TTC549 (cell line): ENCODE measurements around the gene SLC12A2.
A peak's percentile ranks its signal among the peaks of the same experiment; 100 is the strongest.

Source experiments
- FAIRE-seq: peaks from 2 replicates; lab custom pipeline; 2012; peaks lifted over from hg19 to GRCh38; lab: Jason Lieb, UNC

The SLC12A2 gene

GRCh38 chr5:128172102-128172501 is 88.5 kb downstream of the SLC12A2 start:
- no peak for FAIRE-seq

- no peak for FAIRE-seq
Measured at GRCh38 chr5:128174951-128175350, 91.4 kb downstream of the SLC12A2 start.

DNA sequence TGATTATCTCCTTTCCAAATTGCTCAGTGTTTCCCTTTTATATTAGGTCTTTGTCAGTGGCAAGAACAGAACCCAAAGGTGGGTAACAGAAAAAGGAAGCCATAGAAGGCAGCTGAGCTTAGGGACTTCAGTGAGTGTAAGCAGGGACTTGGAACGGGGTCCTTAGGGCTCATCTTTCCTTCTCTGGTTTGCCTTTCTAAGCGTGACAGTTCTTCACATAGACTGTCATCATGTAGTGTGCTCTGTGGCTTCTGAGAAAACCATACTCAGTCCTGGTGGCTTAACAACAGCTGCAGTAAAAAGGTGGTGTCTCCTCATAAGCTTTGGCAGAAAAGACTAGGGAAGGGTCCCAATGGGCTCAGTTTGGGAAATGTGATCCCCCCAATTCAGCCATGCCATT is 108.8 kb downstream of the SLC12A2 start:
- no peak for FAIRE-seq

DNA sequence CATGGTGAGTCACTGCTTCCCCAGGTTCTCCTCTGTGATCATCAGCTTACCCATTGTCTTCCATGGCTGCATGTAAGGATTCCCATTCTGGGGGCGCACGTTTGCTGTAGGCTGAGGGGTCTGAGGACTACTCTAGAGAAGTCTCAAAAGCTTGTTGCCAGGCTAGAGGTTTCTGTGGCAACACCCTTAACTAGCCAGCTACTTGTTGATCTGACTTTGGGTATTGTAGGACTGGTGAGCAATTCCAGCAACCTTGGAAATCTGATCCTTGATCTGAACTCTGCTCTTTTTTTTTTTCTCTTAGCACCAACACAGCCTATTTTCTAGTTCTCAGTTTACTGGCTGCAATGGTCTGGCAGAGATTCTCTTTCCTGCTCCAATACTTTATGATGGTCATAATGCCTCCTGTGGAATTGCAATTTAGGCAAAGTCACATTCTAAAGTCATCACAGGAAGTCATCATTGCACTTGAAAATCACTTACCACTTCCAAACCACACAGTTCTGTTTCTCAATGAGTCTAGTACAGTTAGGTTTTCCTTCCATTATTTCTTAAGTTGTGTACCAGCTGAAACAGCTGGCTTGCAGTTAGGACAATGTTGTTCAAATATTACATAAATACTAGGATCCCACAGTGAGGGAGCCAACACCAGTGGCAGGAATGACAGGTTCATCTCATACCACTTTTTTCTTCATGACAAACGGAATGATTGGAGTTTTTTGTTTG is 110.3 kb downstream of the SLC12A2 start:
- no peak for FAIRE-seq

GRCh38 chr5:128195316-128195715 is 111.8 kb downstream of the SLC12A2 start:
- FAIRE-seq: no peak

GRCh38 chr5:128196080-128196479 is 112.5 kb downstream of the SLC12A2 start:
- no peak for FAIRE-seq

DNA sequence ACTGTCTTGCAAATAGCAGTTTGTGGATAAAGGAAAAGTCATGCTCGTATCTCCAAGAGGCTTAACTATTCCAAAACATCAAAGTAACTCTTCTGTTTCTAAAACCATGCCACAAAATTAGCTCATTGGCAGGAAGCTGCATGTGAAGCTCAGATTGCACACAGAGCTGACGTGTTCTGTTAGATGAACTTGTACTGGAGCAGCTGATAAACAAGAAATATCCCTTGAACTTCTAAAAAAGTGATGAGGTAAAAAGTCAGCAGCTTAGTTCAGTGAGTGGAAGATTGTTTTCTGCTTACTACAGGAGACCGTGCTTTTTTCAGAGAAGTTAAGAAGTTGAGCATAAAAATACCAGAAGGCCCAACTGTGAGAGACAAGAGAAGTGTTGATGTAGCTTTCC is 113.2 kb downstream of the SLC12A2 start:
- no peak for FAIRE-seq

DNA sequence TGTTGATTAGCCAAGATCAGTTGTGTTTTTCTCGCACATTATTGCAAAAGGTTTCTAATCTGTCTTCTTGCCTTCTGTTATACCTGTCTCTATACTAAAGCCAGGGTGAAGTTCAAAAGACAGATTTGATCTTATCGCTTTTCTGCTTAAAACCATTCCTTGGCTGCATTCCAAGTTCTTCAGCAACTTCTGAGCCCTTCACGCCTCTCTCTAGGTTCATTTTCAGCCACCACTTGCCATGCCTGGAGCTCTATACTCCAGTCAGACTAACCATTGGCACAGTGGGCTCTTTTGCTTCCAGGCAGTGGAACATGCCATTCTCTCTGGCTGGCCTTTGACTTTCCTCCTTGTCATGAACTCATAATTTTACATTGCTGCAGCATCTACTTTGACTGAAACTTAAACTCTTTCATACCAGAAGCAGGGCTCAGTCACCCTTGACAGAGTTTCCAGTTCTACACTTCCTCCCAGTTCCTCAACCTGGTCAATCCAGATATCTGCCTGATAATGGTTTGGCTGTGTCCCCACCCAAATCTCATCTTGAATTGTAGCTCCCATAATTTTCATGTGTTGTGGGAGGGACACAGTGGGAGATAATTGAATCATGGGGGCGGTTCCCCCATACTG is 114.4 kb downstream of the SLC12A2 start:
- FAIRE-seq: no peak

DNA sequence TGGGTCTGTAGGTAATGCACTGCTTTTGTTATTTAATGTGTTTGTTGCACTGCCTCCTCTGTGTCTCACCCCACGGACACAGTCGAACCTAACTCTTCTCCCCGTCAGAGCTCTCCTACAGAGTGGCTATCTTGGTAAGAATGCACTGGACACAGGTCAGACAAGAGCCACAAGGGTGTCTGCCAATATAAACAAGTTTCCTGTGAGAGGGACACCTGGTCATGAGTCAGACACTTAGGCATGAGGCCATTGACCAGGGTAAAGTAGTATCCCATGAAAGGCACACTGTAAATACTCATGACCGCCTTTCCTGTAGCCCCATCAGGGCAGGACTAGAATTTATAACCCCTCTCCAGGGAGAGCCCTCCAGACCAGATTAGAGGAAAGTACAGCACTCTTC is 115.5 kb downstream of the SLC12A2 start:
- FAIRE-seq: no peak

- no peak for FAIRE-seq
Measured at GRCh38 chr5:128199611-128200010, 116.0 kb downstream of the SLC12A2 start.

- no peak for FAIRE-seq
Measured at GRCh38 chr5:128201065-128201926, 117.7 kb downstream of the SLC12A2 start.

- FAIRE-seq: no peak
Measured at GRCh38 chr5:128202320-128202719, 118.8 kb downstream of the SLC12A2 start.

- no peak for FAIRE-seq
Measured at GRCh38 chr5:128208436-128208835, 124.9 kb downstream of the SLC12A2 start.

DNA sequence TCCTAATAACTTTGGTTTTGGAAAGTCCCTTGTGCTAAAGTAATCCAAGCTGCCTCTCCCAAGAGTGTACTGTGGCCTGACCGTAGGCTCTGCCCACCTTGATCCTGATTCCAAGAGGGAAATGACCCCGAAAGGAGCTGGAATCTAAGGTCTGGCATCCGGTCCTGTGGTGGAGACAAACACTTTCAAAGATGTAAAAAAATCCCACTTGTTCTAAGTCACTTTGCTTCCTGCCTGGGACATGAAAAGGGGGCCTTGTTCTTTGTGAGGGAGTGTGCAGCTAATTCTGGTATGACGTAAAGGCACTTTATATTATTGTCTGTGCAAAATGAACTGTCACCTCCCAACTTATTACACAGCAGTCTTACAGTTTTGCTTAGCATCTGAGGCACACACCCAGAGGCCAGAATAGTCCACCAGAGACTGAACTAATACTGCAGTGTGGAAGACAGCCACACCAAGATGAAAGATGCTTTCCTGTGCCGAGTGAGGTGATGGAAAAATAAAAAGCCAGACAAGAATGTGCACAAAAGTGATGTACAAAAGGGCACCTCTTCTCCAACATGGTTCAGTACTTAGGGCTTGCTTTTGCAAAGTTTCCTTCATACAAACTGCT is 128.7 kb downstream of the SLC12A2 start:
- no peak for FAIRE-seq

DNA sequence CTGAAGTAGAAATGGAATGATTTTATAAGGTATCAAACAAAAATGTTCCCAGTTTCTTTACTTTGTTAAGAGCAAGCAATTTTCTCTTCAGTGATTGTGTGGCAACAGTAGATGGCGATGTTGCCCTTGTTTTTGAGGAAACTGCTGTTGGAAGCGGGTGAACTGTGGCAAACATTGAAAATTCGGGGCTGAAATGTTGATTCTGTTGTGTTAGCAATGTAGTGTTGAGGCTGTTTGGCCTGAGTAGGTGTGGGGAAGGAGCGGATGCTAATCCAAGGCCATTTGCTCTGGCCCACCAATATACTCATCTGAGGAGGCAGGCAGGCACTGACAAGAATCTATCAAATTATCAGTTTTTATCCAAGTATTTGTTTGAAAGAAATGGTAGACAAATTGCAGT is 129.8 kb downstream of the SLC12A2 start:
- peak; percentile 85 for FAIRE-seq

GRCh38 chr5:128213833-128214232 is 130.3 kb downstream of the SLC12A2 start:
- FAIRE-seq: no peak

DNA sequence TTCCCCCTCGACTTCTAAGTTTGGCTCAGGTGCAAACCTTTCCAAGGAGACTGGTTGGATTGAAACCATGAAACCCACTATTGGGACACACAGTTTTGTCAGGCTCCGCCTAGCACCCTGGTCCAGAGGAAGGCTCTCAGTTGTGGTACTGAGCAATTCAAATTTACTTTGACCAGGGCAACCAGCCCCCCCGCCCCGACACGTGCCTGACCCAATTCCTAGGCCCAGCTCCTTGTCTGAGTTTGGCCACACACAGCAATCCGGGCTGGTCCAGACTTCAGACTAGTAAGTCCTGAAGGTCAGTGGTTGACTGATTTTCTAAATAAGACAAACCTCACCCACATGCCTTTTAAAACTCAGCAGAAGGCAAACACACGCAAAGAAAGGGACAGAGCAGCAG is 132.7 kb downstream of the SLC12A2 start:
- FAIRE-seq: no peak

- FAIRE-seq: no peak
Measured at GRCh38 chr5:128216860-128217531, 133.4 kb downstream of the SLC12A2 start.

DNA sequence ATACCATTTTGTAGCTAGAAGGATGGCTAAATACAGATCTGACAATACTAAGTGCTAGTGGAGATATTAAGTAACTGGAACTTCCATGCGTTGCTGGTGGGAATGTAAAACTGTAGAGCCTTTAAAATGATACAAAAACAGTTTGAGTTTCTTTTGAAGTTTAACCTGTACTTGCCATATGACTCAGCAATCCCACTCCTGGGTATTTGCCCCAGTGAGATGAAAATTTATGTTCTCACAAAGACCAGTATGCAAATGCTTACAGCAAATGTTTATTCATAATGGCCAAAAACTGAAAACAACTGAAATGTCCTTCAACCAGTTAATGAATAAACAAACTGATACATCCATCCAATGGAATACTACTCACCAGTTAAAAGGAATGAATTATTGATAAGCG is 137.3 kb downstream of the SLC12A2 start:
- no peak for FAIRE-seq

DNA sequence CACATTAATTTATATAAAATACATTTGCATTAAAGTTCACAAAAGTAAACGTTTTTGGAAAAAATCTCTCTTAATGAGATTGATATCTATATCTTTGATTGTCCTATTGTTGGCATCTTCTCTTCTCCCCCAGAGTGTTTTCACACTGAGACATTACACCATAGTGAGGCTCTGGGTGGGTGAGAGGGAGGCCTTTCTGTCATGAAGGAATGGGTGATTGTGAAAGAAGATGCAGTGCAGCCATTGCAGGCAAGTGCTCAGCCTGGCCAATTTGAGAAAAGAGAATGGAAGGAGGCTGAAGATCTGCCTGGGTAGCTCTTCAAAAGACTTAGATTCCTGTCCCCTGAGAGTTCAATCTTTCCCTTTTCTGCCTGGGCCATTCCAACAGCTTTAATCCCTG is 140.8 kb downstream of the SLC12A2 start:
- FAIRE-seq: no peak

DNA sequence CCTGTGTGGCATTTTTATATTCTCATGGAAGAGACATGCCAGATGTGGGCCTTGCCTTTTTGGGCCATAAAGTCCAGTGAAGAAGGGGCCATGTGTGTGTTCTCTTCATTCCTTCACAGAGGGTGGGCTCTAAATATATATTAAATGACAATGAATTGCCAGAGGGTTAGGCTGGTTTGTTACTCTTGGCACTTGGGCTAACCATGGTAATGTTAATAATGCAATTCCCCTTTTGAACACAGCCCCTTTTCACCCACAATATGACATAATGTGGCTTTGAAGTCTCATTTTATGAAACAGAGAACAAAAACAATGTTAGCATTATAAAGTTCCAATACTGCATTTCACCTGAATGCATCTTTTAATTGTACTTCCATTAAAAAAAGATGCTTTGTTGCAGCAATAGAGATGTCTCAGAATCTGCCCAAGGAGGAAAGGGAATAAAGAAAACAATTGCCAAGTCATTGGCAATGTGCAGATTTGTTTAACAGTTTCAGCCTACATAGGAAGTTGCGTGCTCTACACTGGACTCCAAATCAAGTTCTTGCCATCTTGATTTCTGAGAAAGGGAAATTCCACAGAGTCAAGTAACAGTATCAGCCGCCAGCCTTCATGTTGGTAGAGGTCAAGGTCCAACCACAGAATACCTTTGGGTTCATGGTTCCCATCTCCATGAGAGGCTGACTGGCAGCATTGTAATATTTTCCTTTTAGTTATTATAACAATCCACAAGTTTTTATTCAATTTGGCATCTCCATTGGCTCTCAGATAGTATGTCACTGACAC is 141.9 kb downstream of the SLC12A2 start:
- no peak for FAIRE-seq
